ENCODE results near the gene CDH20. TPM values are rescaled to one million over a fixed set of nuclear protein-coding genes. Genes with fewer than 3 reads are reported as not detected.

The CDH20 gene
- total and polyA plus RNA-seq, 2 experiments from 2014 or later: not detected

DNA sequence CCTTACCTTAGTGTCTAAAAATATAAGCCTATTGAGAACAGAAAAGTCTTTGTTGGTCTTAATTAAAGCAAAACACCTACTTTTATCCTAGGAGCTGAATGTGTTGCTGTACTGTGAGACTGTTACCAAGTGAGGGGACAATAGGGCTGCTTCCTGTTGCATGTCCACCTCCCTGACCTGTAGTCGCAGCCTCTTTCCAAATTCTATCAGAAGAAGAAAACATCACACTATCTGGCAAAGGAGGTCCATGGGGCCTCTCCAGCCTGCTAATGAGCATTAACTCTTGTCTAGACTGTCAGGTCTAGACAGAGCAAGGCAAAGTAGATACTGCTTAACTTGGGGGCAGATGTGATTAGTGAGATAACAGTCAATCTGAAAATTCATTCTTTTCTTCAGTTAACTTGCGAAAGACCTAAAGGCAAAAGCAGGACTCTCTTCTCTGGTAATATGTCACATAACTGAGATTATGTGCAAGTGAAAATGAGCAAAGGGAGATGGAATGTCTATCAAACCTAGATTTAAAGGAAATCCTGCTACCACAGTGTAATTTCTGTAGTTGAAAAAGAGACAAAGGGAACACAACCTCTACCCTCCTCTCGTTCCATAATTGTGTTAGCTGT, 66.9 kb downstream of the CDH20 start:
- peak in 1 of 2 donors; percentile 12 for DNase-seq (ENCODE audit: low read depth in 1 of 2, low spot score in 1 of 2)
- Histone ChIP-seq H3K4me3 (no peak overlapping the region), H3K36me3 (no peaks in the 10 kb centered on the region), H3K27me3 (no peaks in the 10 kb centered on the region), H3K27ac (no peak overlapping the region), H3K4me1 (ENCODE audit: low read depth) (peaks cover 14% of the 10 kb centered on the region), H3K9me3 (ENCODE audit: low read depth) (no peaks in the 10 kb centered on the region)
- TF ChIP-seq, protein P1, sequence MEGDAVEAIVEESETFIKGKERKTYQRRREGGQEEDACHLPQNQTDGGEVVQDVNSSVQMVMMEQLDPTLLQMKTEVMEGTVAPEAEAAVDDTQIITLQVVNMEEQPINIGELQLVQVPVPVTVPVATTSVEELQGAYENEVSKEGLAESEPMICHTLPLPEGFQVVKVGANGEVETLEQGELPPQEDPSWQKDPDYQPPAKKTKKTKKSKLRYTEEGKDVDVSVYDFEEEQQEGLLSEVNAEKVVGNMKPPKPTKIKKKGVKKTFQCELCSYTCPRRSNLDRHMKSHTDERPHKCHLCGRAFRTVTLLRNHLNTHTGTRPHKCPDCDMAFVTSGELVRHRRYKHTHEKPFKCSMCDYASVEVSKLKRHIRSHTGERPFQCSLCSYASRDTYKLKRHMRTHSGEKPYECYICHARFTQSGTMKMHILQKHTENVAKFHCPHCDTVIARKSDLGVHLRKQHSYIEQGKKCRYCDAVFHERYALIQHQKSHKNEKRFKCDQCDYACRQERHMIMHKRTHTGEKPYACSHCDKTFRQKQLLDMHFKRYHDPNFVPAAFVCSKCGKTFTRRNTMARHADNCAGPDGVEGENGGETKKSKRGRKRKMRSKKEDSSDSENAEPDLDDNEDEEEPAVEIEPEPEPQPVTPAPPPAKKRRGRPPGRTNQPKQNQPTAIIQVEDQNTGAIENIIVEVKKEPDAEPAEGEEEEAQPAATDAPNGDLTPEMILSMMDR (IDR thresholded peaks at IDR 0.05; ENCODE audit: low read depth, low read length): no peak

DNA sequence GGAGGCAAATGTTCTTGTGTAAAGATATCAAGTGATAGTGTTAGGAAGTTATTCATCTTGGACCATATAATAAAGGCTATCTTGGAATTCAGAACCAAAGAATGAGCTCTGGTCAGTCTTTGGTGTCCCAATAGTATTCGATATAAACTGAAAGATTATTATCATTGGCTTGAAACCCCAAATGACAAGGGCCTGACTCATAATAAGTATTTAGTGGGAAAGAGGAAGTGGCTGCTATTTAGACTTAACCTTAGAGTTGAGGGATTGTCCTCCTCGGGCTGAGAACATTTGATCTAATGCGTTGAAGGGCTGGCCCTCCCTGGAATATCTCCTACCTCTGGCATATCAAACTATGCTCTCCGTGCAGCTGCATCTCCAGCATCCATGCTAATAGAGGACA, 67.5 kb downstream of the CDH20 start:
- no peaks in the 10 kb centered on the region for H3K27me3 ChIP-seq
- TF ChIP-seq, protein P1 (IDR thresholded peaks at IDR 0.05; ENCODE audit: low read depth, low read length): no peak
- H3K36me3 ChIP-seq: no peaks in the 10 kb centered on the region
- no peak overlapping the region for H3K4me3 ChIP-seq
- no peak overlapping the region for H3K27ac ChIP-seq
- DNase-seq (ENCODE audit: low read depth in 1 of 2, low spot score in 1 of 2): peak in 1 of 2 donors; percentile 44
- H3K9me3 ChIP-seq (ENCODE audit: low read depth): no peaks in the 10 kb centered on the region
- H3K4me1 ChIP-seq (ENCODE audit: low read depth): peaks cover 12% of the 10 kb centered on the region

DNA sequence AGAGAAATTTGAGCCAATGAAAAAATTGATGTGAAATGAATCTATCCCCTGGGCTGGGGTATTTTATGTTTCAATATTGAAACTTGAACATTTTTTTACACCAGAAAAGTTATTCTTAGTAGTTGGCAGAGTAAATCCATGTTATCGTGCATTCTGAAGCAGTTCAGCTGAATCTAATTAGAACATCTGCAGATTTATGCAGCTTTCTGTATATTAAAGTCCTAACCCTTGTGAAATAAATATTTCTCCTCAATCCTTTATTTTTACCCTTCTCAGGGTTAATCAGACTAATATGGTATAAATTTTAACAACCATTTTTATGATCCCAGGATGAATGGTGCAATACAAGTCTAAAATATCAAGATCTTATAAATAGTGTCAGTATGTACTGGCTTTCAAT, 69.5 kb downstream of the CDH20 start:
- no peaks in the 10 kb centered on the region for H3K36me3 ChIP-seq
- H3K4me3 ChIP-seq: no peak overlapping the region
- no peaks in the 10 kb centered on the region for H3K27me3 ChIP-seq
- TF ChIP-seq, protein P1 (IDR thresholded peaks at IDR 0.05; ENCODE audit: low read depth, low read length): no peak
- H3K9me3 ChIP-seq (ENCODE audit: low read depth): no peaks in the 10 kb centered on the region
- H3K27ac ChIP-seq: no peak overlapping the region
- peaks cover 3% of the 10 kb centered on the region for H3K4me1 ChIP-seq (ENCODE audit: low read depth)
- DNase-seq (ENCODE audit: low read depth in 1 of 2, low spot score in 1 of 2): no peak

DNA sequence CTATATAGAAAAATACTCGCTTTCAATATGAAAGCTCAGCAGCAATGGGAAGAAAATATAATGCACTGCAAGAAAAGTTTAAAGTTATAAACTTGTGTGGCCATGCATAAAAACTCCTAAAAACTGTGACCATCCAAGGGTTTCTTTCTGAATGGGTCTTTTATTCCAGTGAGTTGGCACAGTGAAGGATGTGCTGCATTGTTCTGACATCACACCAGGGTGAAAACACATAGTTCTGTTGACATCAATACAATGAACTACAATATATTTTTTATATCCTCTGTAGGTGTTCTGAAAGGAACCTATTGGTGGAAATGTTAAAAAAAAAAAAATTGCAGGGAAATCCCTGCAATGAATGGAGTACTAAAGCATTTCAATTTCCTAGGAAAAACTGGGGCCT, 80.2 kb downstream of the CDH20 start:
- Histone ChIP-seq H3K27ac (no peak overlapping the region), H3K4me1 (ENCODE audit: low read depth) (no peaks in the 10 kb centered on the region), H3K9me3 (ENCODE audit: low read depth) (no peaks in the 10 kb centered on the region), H3K36me3 (no peaks in the 10 kb centered on the region), H3K27me3 (no peaks in the 10 kb centered on the region), H3K4me3 (no peak overlapping the region)
- DNase-seq (ENCODE audit: low read depth in 1 of 2, low spot score in 1 of 2): no peak
- TF ChIP-seq, protein P1 (IDR thresholded peaks at IDR 0.05; ENCODE audit: low read depth, low read length): no peak

DNA sequence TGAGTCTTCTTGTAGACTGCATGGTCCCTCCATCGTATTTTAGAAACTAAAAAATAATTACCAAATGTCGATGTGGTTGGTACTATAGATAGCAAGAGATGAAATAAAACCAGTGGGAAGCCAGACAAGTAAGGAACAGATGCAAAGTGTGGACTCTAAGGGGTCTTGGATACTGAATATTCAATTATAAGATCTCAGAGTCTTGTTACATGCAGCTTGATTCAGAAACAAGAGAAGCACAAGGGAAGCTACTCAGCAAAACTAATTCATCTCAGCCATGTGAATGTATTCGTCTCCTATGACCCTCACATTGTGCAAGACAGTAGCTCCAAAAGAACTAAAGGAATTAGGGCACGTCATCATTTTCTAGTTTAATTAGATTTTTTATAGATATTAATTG, 80.9 kb downstream of the CDH20 start:
- no peaks in the 10 kb centered on the region for H3K36me3 ChIP-seq
- H3K4me3 ChIP-seq: no peak overlapping the region
- no peaks in the 10 kb centered on the region for H3K27me3 ChIP-seq
- H3K9me3 ChIP-seq (ENCODE audit: low read depth): no peaks in the 10 kb centered on the region
- no peak overlapping the region for H3K27ac ChIP-seq
- no peaks in the 10 kb centered on the region for H3K4me1 ChIP-seq (ENCODE audit: low read depth)
- TF ChIP-seq, protein P1 (IDR thresholded peaks at IDR 0.05; ENCODE audit: low read depth, low read length): no peak
- DNase-seq (ENCODE audit: low read depth in 1 of 2, low spot score in 1 of 2): no peak

Data from cardiac muscle cell (in vitro differentiated cells and primary cell).